ENCODE data around the gene NOTCH3.

The NOTCH3 gene

GRCh38 chr19:15222738-15223648 lies 22.2 kb upstream of the NOTCH3 start:
- Mint-ChIP-seq H3K36me3 (ENCODE audit: low read depth) (no peaks in the 10 kb centered on the region), H3K4me3 (peak overlapping the region; percentile 78), H3K27me3 (ENCODE audit: low read depth) (peaks cover 23% of the 10 kb centered on the region), H3K9me3 (no peaks in the 10 kb centered on the region), H3K27ac (peak overlapping the region; percentile 29), H3K4me1 (ENCODE audit: low read depth) (peaks cover 8% of the 10 kb centered on the region)
- peak; percentile 81 for DNase-seq (ENCODE audit: low spot score)

GRCh38 chr19:15220833-15221232 lies 20.0 kb upstream of the NOTCH3 start:
- H3K27ac Mint-ChIP-seq: no peak overlapping the region
- H3K4me3 Mint-ChIP-seq: no peak overlapping the region
- DNase-seq (ENCODE audit: low spot score): no peak
- no peaks in the 10 kb centered on the region for H3K36me3 Mint-ChIP-seq (ENCODE audit: low read depth)
- H3K27me3 Mint-ChIP-seq (ENCODE audit: low read depth): peaks cover 23% of the 10 kb centered on the region
- peaks cover 8% of the 10 kb centered on the region for H3K4me1 Mint-ChIP-seq (ENCODE audit: low read depth)
- no peaks in the 10 kb centered on the region for H3K9me3 Mint-ChIP-seq

- Mint-ChIP-seq H3K27ac (no peak overlapping the region), H3K36me3 (ENCODE audit: low read depth) (no peaks in the 10 kb centered on the region), H3K4me1 (ENCODE audit: low read depth) (peaks cover 6% of the 10 kb centered on the region), H3K9me3 (no peaks in the 10 kb centered on the region), H3K27me3 (ENCODE audit: low read depth) (peaks cover 16% of the 10 kb centered on the region), H3K4me3 (no peak overlapping the region)
- no peak for DNase-seq (ENCODE audit: low spot score)
Measured at GRCh38 chr19:15218501-15218900, 17.7 kb upstream of the NOTCH3 start.

DNA sequence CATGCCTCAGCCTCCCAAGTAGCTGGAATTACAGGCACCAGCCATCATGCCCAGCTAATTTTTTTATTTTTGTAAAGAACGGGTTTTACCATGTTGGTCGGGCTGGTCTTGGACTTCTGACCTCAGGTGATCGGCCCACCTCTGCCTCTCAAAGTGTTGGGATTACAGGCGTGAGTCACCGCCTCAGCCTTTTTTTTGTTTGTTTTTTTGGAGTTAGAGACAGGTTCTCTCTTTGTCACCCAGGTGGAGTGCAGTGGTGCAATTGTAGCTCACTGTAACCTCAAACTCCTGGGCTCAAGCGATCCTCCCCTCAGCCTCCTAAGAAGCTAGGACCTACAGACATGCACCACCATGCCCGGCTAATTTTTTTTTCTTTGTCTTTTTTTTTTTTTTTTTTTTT lies 15.6 kb upstream of the NOTCH3 start:
- no peak overlapping the region for H3K27ac Mint-ChIP-seq
- DNase-seq (ENCODE audit: low spot score): no peak
- no peak overlapping the region for H3K4me3 Mint-ChIP-seq
- peaks cover 3% of the 10 kb centered on the region for H3K27me3 Mint-ChIP-seq (ENCODE audit: low read depth)
- no peaks in the 10 kb centered on the region for H3K36me3 Mint-ChIP-seq (ENCODE audit: low read depth)
- H3K4me1 Mint-ChIP-seq (ENCODE audit: low read depth): no peaks in the 10 kb centered on the region
- no peaks in the 10 kb centered on the region for H3K9me3 Mint-ChIP-seq

GRCh38 chr19:15213715-15214381 lies 13.1 kb upstream of the NOTCH3 start:
- Mint-ChIP-seq H3K9me3 (no peaks in the 10 kb centered on the region), H3K27me3 (ENCODE audit: low read depth) (no peaks in the 10 kb centered on the region), H3K27ac (no peak overlapping the region), H3K4me3 (no peak overlapping the region), H3K36me3 (ENCODE audit: low read depth) (no peaks in the 10 kb centered on the region), H3K4me1 (ENCODE audit: low read depth) (no peaks in the 10 kb centered on the region)
- no peak for DNase-seq (ENCODE audit: low spot score)

DNA sequence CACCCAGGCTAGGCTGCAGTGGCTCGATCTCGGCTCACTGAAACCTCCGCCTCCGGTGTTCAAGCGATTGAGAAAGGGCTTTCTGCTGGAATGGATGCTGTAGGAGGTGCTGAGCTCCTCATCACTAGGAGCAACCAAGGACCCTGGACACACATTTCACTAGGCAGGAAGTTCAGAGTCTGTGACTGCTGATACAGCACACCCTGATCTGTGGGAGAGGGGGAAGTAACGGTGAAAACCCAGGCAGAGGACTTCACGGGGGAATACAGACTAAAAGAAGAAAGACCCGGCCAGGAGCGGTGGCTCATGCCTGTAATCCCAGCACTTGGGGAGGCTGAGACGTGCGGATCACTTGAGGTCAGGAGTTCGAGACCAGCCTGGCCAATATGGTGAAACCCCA lies 11.9 kb upstream of the NOTCH3 start:
- Mint-ChIP-seq H3K27ac (no peak overlapping the region), H3K27me3 (ENCODE audit: low read depth) (no peaks in the 10 kb centered on the region), H3K9me3 (no peaks in the 10 kb centered on the region), H3K36me3 (ENCODE audit: low read depth) (no peaks in the 10 kb centered on the region), H3K4me3 (no peak overlapping the region), H3K4me1 (ENCODE audit: low read depth) (no peaks in the 10 kb centered on the region)
- DNase-seq (ENCODE audit: low spot score): no peak

- no peak overlapping the region for H3K27ac Mint-ChIP-seq
- no peak for DNase-seq (ENCODE audit: low spot score)
Measured at GRCh38 chr19:15210323-15210781, 9.6 kb upstream of the NOTCH3 start.

DNA sequence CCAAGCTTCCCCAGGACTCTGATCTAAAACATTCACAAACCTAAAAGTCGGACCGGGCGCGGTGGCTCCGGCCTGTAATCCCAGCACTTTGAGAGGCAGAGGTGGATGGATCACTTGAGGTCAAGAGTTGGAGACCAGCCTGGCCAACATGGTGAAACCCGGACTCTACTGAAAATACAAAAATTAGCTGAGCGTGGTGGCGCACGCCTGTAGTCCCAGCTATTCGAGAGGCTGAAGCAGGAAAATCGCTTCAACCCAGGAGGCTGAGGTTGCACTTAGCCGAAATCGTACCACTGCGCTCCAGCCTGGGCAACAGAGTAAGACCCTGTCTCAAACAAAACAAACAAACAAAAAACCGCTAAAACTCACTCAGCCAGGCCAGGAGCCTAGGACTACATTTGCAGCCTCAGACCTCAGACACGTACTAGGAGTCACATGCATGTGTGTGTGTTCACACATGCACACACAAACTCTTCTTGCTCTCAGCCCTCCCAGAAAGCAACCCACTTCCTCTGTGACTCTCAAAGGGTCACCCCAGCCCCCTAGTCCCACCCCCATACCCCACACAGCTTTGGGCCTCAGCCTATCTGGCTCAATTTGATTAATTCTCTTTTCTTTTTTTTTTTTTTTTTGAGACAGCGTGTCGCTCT lies 704 bp upstream of the NOTCH3 start:
- peaks cover 50% of the 10 kb centered on the region for H3K27me3 Mint-ChIP-seq (ENCODE audit: low read depth)
- peak overlapping the region; percentile 29 for H3K4me3 Mint-ChIP-seq

More at GRCh38 chr19:15210323-15210781, 9.6 kb upstream of the NOTCH3 start:
- H3K27me3 Mint-ChIP-seq (ENCODE audit: low read depth): no peaks in the 10 kb centered on the region
- no peaks in the 10 kb centered on the region for H3K36me3 Mint-ChIP-seq (ENCODE audit: low read depth)
- H3K4me3 Mint-ChIP-seq: no peak overlapping the region
- no peaks in the 10 kb centered on the region for H3K9me3 Mint-ChIP-seq
- no peaks in the 10 kb centered on the region for H3K4me1 Mint-ChIP-seq (ENCODE audit: low read depth)

DNA sequence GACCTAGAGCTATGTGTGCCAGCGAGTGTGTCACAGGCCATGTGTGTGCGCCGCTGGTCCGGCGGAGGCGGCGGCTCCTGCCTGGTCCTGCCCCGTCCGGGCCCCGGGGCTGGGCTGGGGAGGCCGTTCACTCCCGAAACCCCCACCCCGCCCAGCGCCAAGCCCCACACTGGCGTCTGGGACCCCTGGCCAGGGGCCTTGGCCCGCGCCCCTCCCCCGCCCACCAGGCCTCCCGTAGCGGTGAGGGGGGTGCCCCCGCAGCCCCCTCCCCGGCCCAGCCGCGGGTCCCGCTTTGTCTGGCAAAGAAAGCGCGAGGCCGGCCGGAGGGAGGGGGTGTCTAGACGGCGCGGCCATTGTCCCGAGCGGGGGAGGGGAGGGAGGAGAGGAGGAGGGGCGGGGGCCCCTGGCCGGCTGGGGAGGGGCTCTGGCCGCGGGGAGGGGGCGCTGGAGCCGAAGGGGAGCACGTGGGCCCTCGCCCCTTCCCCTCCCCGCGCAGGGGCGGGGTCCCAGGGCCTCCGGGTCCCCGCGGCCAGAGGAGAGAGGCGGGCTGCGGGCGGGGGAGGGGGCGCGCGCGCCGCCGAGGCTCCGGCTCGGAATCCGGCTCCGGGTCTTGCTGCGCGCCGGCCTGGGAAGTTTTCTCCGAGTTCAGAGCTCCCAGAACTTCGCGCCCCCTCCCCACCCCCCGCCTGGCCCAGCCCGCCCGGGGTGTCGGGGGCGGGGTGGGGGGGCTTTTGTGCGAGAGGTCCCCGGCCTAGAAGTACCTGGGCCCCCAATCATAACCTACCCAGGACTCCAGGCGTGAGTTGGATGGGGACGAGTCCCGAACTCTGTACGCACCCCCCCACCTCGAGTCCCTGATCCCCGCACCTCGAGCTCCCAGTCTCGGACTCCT lies 888 bp downstream of the NOTCH3 start:
- DNase-seq (ENCODE audit: low spot score): no peak
- H3K4me3 Mint-ChIP-seq: peak overlapping the region; percentile 22
- peaks cover 4% of the 10 kb centered on the region for H3K4me1 Mint-ChIP-seq (ENCODE audit: low read depth)
- H3K36me3 Mint-ChIP-seq (ENCODE audit: low read depth): no peaks in the 10 kb centered on the region
- no peaks in the 10 kb centered on the region for H3K9me3 Mint-ChIP-seq
- H3K27me3 Mint-ChIP-seq (ENCODE audit: low read depth): peaks cover 57% of the 10 kb centered on the region
- H3K27ac Mint-ChIP-seq: no peak overlapping the region

More for the DNA sequence above, 704 bp upstream of the NOTCH3 start:
- DNase-seq (ENCODE audit: low spot score): no peak
- no peaks in the 10 kb centered on the region for H3K9me3 Mint-ChIP-seq
- peaks cover 4% of the 10 kb centered on the region for H3K4me1 Mint-ChIP-seq (ENCODE audit: low read depth)
- H3K27ac Mint-ChIP-seq: no peak overlapping the region
- no peaks in the 10 kb centered on the region for H3K36me3 Mint-ChIP-seq (ENCODE audit: low read depth)

- Mint-ChIP-seq H3K27ac (no peak overlapping the region), H3K9me3 (no peaks in the 10 kb centered on the region), H3K36me3 (ENCODE audit: low read depth) (no peaks in the 10 kb centered on the region), H3K4me1 (ENCODE audit: low read depth) (peaks cover 4% of the 10 kb centered on the region), H3K27me3 (ENCODE audit: low read depth) (peaks cover 63% of the 10 kb centered on the region), H3K4me3 (peak overlapping the region; percentile 22)
- DNase-seq (ENCODE audit: low spot score): no peak
Measured at GRCh38 chr19:15198951-15199660, 1.7 kb downstream of the NOTCH3 start.

GRCh38 chr19:15197942-15198341 lies 2.9 kb downstream of the NOTCH3 start:
- Mint-ChIP-seq H3K4me3 (no peak overlapping the region), H3K36me3 (ENCODE audit: low read depth) (no peaks in the 10 kb centered on the region), H3K27me3 (ENCODE audit: low read depth) (peaks cover 65% of the 10 kb centered on the region), H3K9me3 (no peaks in the 10 kb centered on the region), H3K27ac (no peak overlapping the region), H3K4me1 (ENCODE audit: low read depth) (peaks cover 4% of the 10 kb centered on the region)
- DNase-seq (ENCODE audit: low spot score): no peak

DNA sequence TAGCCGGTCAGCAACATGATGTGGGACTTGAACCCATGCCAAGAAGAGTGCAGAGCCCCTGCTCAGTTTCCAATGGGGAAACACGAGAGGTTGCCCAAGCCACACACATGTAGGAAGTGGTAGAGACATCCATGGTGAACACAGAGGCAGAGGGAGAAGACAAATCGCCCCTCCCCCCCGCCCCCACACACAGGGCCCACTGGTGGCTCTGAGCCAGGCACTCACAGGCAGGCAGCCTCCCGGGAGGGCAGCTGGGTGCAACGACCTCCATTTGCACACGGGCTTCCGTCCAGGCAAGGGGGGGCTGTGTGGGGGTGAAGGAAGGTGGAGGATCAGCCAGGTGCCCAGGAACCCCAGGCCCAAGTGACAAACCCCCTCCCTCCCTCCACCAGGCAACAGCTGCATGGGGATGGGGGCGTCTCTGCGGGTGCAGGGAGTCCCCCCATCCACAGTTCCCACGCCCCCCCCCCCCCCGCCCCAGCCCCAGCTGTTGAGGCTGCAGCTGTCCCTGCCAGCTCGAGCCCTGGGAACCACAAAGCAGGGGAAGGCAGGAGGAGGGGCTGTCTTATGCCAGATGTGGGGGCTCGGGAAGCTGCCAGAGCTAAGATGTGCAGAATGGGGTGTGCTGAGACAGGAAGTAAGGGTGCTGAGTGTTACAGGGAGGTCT lies 3.4 kb downstream of the NOTCH3 start:
- Mint-ChIP-seq H3K4me3 (no peak overlapping the region), H3K36me3 (ENCODE audit: low read depth) (no peaks in the 10 kb centered on the region), H3K27me3 (ENCODE audit: low read depth) (peaks cover 60% of the 10 kb centered on the region), H3K27ac (no peak overlapping the region), H3K4me1 (ENCODE audit: low read depth) (peaks cover 4% of the 10 kb centered on the region), H3K9me3 (no peaks in the 10 kb centered on the region)
- DNase-seq (ENCODE audit: low spot score): no peak

Measured in T-helper 2 cell treated with Interferon-gamma antibody and Interleukin-4, amounts not matched to agents 5 μg/mL and 100 μg/mL, for 36 hours (primary cell).